NT2/D1 (cell line): Measurements from ENCODE around the gene PCYOX1L.

Source experiments
- SUZ12 ChIP-seq: IDR thresholded peaks from 2 replicates; pipeline ENCODE4 v1.6.1; 2011; ENCODE audit not compliant: insufficient read length, insufficient read depth; ENCODE audit errors: extremely low read depth
- YY1 ChIP-seq: IDR thresholded peaks from 2 replicates; pipeline ENCODE4 v1.6.1; 2011; ENCODE audit not compliant: insufficient read length, insufficient read depth
- ZNF274 ChIP-seq: IDR thresholded peaks from 2 replicates; pipeline ENCODE4 v1.6.1; 2011; ENCODE audit warnings: mild to moderate bottlenecking, low read depth, low read length

DNA sequence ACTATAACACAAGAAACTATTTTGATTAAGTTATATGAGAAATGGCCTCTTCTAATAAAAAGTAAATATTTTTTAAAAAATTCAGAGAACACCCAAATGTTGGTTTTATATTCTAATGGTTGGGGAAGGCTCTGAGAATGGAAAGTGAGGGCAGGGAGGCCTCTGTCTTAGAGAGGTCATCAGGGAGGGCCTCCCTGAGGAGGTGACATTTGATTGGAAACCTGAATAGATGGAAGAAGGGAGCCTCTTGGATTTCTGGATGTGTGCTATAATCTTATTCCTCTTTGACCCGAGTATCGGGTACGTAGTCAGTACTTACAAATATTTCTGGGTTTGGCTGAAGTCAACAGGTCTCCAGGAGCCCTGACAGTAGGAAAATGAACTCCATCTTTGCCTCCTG lies 38.7 kb upstream of the PCYOX1L start:
- TF ChIP-seq ZNF274 = no peak
- TF ChIP-seq SUZ12 = no peak
- no peak for TF ChIP-seq YY1
